Stomach (tissue), 9 donors: ENCODE measurements around the gene EID2B. TPM values are rescaled to one million over a fixed set of nuclear protein-coding genes. Genes with fewer than 3 reads are reported as not detected.

Source experiments
- DNase-seq, 2 donors: peaks; one replicate each; pipeline versions ENCODE4 v3.0.0 to v3.0.0-alpha.2; 2013 to 2019
- H3K27ac ChIP-seq, 5 donors: fragments of 200-600 bp in 4 of 5; sonication (generic) in 4 of 5; one replicate each; pipeline ENCODE4 v1.5.1; 2013 to 2019; ENCODE audit warnings: mild to moderate bottlenecking in 1 of 5, moderate library complexity in 1 of 5
- H3K27me3 ChIP-seq, 3 donors: fragments of 200-600 bp; sonication (generic); one replicate each; pipeline ENCODE4 v1.5.1; 2017 to 2019; ENCODE audit warnings: mixed run types in 1 of 3
- H3K36me3 ChIP-seq, 4 donors: fragments of 200-600 bp; sonication (generic); 1 replicate in 3 of 4; 2 replicates in 1 of 4; pipeline ENCODE4 v1.5.1; 2016 to 2019
- H3K4me1 ChIP-seq, 4 donors: fragments of 200-600 bp; sonication (generic); one replicate each; pipeline ENCODE4 v1.5.1; 2016 to 2019
- H3K4me3 ChIP-seq, 4 donors: fragments of 200-600 bp; sonication (generic) in 3 of 4; one replicate each; pipeline ENCODE4 v1.5.1; 2016 to 2019; ENCODE audit warnings: mild to moderate bottlenecking in 1 of 4
- H3K9me3 ChIP-seq, 4 donors: fragments of 200-600 bp; sonication (generic); one replicate each; pipeline ENCODE4 v1.5.1; 2016 to 2019
- EP300 ChIP-seq: sonication (generic); formaldehyde crosslinking; IDR thresholded peaks from one replicate; pipeline ENCODE4 v1.6.1; 2017; ENCODE audit warnings: antibody characterized with exemption
- POLR2A ChIP-seq, 4 donors: fragments of 450-650 bp; IDR thresholded peaks; one replicate each; pipeline ENCODE4 v1.6.1; 2016; ENCODE audit warnings: antibody characterized with exemption in 4 of 4, control low read depth in 2 of 4, mild to moderate bottlenecking in 1 of 4, moderate library complexity in 1 of 4
- POLR2AphosphoS5 ChIP-seq, 3 donors: sonication (generic); formaldehyde crosslinking; IDR thresholded peaks; one replicate each; pipeline ENCODE4 v1.6.1; 2016; ENCODE audit warnings: antibody characterized with exemption in 3 of 3
- WGBS, 5 donors: extraction: QIAGEN DNeasy Blood & Tissue Kit in 3 of 5; methylation state at CpG; one replicate each; pipeline versions ENCODE4 v1.1.5 to v1.1.7; 2013 to 2018; 5-methylcytosine and 5-hydroxymethylcytosine counted together
- intact Hi-C: fragments of 100-400 bp; cut with DNase I; formaldehyde crosslinking; loops from one replicate; pipeline ENCODE4 v1.15.1; 2023; ENCODE audit warnings: low total_unique reads
- polyA plus RNA-seq, 3 donors: library from polyadenylated mRNA; stranded (reverse); fragments of 200-250 nt; gene quantifications; one replicate each; pipeline ENCODE4 v1.2.3, GENCODE V29; 2013
- total RNA-seq, 5 donors: library from RNA; depleted of rRNA; stranded (reverse); fragments of >200 nt; gene quantifications; one replicate each; pipeline versions ENCODE4 v1.1.0 to v1.2.3, GENCODE V29; 2014 to 2016
- TF ChIP-seq, protein P1 (sequence below), 7 experiments: fragments of 450-650 bp in 4 of 7; fragments of 200-600 bp in 3 of 7; sonication (generic) in 3 of 7; IDR thresholded peaks; one replicate each; pipeline ENCODE4 v1.5.1; 2016 to 2019; ENCODE audit warnings: antibody characterized with exemption in 7 of 7, control low read depth in 2 of 7, mild to moderate bottlenecking in 1 of 7
- donor health status: healthy with polysubstance abuse.
- donor health status: Bipolar disorder and iron deficiency.
- donor health status: healthy.

EID2B gene
- total and polyA plus RNA-seq, 8 donors: 0.58 to 5.7 (median 1.2) TPM; not detected in 1

DNA sequence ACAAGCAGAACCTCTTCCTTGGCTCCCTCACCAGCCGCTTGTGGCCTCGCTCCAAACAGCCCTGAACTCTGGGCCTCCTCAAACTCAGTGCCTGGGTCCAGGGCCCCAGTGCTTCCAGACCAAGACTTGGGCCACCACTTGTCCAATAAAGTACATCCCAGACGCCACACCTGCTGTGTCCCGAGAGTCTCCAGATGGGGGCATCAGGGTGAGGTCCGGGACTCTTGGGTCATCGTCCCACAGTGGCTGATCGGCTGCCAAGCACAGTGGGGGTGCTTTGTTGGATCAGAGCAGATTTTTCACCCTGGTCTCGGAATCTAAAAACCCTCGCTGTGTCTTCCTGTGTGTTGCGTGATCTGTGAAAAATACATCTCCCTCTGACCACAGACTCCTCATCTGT is 42.9 kb downstream of the EID2B start:
- no peak overlapping the region for H3K4me3 ChIP-seq
- H3K27ac ChIP-seq: no peak overlapping the region
- intact Hi-C loops: no loop called here
- H3K27me3 ChIP-seq: no peaks in the 10 kb centered on the region
- peaks cover 49 to 77% (median 76%) of the 10 kb centered on the region in 4 donors for H3K36me3 ChIP-seq
- TF ChIP-seq, protein P1, sequence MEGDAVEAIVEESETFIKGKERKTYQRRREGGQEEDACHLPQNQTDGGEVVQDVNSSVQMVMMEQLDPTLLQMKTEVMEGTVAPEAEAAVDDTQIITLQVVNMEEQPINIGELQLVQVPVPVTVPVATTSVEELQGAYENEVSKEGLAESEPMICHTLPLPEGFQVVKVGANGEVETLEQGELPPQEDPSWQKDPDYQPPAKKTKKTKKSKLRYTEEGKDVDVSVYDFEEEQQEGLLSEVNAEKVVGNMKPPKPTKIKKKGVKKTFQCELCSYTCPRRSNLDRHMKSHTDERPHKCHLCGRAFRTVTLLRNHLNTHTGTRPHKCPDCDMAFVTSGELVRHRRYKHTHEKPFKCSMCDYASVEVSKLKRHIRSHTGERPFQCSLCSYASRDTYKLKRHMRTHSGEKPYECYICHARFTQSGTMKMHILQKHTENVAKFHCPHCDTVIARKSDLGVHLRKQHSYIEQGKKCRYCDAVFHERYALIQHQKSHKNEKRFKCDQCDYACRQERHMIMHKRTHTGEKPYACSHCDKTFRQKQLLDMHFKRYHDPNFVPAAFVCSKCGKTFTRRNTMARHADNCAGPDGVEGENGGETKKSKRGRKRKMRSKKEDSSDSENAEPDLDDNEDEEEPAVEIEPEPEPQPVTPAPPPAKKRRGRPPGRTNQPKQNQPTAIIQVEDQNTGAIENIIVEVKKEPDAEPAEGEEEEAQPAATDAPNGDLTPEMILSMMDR (IDR thresholded peaks at IDR 0.05): no peak
- TF ChIP-seq POLR2AphosphoS5 (IDR thresholded peaks at IDR 0.05) (no peak), POLR2A (IDR thresholded peaks at IDR 0.05) (no peak), EP300 (no peak)
- DNase-seq: no peak
- 70 to 81% (median 78%) methylated on average over 10 of the region's 10 CpGs for WGBS, 5 donors
- no peaks in the 10 kb centered on the region for H3K4me1 ChIP-seq
- H3K9me3 ChIP-seq: no peaks in the 10 kb centered on the region

DNA sequence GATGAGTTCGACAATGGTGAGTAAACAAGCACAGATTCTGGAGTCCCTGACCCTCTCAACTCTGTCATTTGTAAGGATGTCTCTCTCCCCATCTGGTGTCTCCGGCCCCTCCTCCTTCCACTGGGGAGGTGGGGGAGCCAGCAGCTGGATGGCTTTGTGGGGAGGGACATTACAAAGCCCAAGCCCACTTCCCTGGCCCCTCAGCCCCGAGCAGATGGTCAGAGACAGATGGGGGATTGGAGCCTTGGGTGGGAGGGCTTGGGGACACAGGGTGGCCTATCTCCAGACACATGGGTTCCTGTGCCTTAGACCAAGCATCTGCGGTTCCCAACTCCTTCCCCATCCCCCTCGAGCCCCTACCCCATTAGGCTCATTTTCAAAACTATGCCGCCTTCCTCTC is 49.5 kb downstream of the EID2B start:
- intact Hi-C loops: no loop called here
- H3K27ac ChIP-seq: no peak overlapping the region
- peaks cover 15 to 28% (median 21%) of the 10 kb centered on the region in 4 donors for H3K4me1 ChIP-seq
- H3K27me3 ChIP-seq: no peaks in the 10 kb centered on the region
- TF ChIP-seq POLR2A (IDR thresholded peaks at IDR 0.05) (no peak), POLR2AphosphoS5 (IDR thresholded peaks at IDR 0.05) (no peak), EP300 (no peak)
- TF ChIP-seq, protein P1 (IDR thresholded peaks at IDR 0.05): no peak
- H3K4me3 ChIP-seq: no peak overlapping the region
- DNase-seq: no peak
- 70 to 80% (median 76%) methylated on average over 6 of the region's 6 CpGs for WGBS, 5 donors
- H3K9me3 ChIP-seq: no peaks in the 10 kb centered on the region
- H3K36me3 ChIP-seq: peaks cover 22 to 56% (median 55%) of the 10 kb centered on the region in 4 donors

DNA sequence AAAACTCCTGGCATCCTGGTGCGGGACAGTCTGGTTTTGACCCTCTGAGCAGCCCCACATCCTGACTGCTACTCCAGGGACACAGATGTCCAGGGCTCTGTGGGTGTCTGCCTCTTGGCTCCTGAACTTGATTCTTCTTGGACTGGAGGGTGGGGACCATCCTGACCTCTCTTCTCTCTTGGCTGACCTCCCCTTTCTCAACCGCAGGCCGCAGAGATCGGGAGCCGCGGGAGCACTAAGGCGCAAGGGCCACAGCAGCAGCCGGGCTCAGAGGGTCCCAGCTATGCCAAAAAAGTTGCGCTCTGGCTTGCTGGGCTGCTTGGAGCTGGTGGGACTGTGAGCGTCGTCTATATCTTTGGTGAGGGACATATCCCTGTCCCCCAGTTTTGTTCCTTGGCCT is 51.0 kb downstream of the EID2B start:
- Histone ChIP-seq H3K36me3 (peaks cover 18 to 51% (median 46%) of the 10 kb centered on the region in 4 donors), H3K4me3 (peak overlapping the region; percentile 90 to 98 (median 93)), H3K27ac (peak overlapping the region in 1 of 5 donors; percentile 91), H3K4me1 (peaks cover 15 to 28% (median 21%) of the 10 kb centered on the region in 4 donors), H3K9me3 (no peaks in the 10 kb centered on the region), H3K27me3 (no peaks in the 10 kb centered on the region)
- 49 to 60% (median 51%) methylated on average over 6 to 11 of the region's 11 CpGs for WGBS, 5 donors
- TF ChIP-seq, protein P1 (IDR thresholded peaks at IDR 0.05): no peak
- no peak for TF ChIP-seq POLR2A (IDR thresholded peaks at IDR 0.05)
- intact Hi-C loops: no loop called here
- no peak for DNase-seq

DNA sequence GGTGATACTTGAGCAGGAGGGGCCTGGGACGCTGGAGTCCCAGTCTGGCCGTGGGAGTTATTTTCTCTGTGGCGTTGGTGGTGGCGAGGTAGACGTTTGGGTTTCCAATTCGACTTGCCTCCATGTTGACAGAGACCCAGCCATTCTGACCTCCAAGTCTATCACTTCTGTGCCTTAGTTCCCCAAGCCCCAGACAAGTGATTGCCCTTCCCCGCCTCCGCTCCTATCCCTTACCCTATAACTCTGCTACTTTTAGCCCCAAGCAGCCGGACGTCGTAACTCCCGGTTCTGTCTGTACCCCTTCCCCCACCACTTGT is 51.5 kb downstream of the EID2B start:
- TF ChIP-seq, protein P1 (IDR thresholded peaks at IDR 0.05): no peak
- no peak for TF ChIP-seq POLR2A (IDR thresholded peaks at IDR 0.05)
- TF ChIP-seq POLR2AphosphoS5 (IDR thresholded peaks at IDR 0.05): no peak
- no peak for TF ChIP-seq EP300
- WGBS, 5 donors: 0 to 2% (median 1%) methylated on average over 12 of the region's 12 CpGs
- no peaks in the 10 kb centered on the region for H3K9me3 ChIP-seq
- H3K27ac ChIP-seq: peak overlapping the region in 4 of 5 donors; percentile 80 to 91 (median 86)
- H3K27me3 ChIP-seq: no peaks in the 10 kb centered on the region
- peak overlapping the region; percentile 90 to 98 (median 93) for H3K4me3 ChIP-seq
- peaks cover 18 to 51% (median 46%) of the 10 kb centered on the region in 4 donors for H3K36me3 ChIP-seq
- intact Hi-C loops: no loop called here
- H3K4me1 ChIP-seq: peaks cover 15 to 28% (median 21%) of the 10 kb centered on the region in 4 donors
- no peak for DNase-seq

Other genes with a start within 250 kb of the EID2B start
- not detected for gene IFNL1, start 236.4 kb downstream of the EID2B start, total RNA-seq
- gene IFNL1, start 236.4 kb downstream of the EID2B start, polyA plus RNA-seq: not detected
- gene LRFN1, start 212.0 kb downstream of the EID2B start, total RNA-seq: 1 to 10 TPM in 1 of 5 donors, under 1 TPM in 3, not detected in 1; 0.18 to 2.3 (median 0.29) TPM
- 1 to 10 TPM in 1 of 3 donors, under 1 TPM in 2; 0.31 to 1.2 (median 0.80) TPM for gene LRFN1, start 212.0 kb downstream of the EID2B start, polyA plus RNA-seq
- 10 to 100 TPM in 2 of 5 donors, not detected in 3; 12.9 to 18.2 TPM for gene GMFG, start 196.8 kb downstream of the EID2B start, total RNA-seq
- gene GMFG, start 196.8 kb downstream of the EID2B start, polyA plus RNA-seq: 10 to 100 TPM; 31.6 to 69.8 (median 56.0) TPM
- gene SAMD4B, start 190.4 kb downstream of the EID2B start, total RNA-seq: 100 to 1,000 TPM in 2 of 5 donors, 10 to 100 TPM in 3; 52.1 to 136 (median 63.4) TPM
- 10 to 100 TPM; 49.9 to 76.9 (median 69.0) TPM for gene SAMD4B, start 190.4 kb downstream of the EID2B start, polyA plus RNA-seq
- gene PAF1, start 141.7 kb downstream of the EID2B start, total RNA-seq: 10 to 100 TPM in 3 of 5 donors, 1 to 10 TPM in 2; 7.0 to 77.2 (median 21.4) TPM
- gene PAF1, start 141.7 kb downstream of the EID2B start, polyA plus RNA-seq: 10 to 100 TPM; 31.7 to 49.0 (median 32.2) TPM
- 10 to 100 TPM in 4 of 5 donors, 1 to 10 TPM in 1; 6.4 to 91.0 (median 23.0) TPM for gene MED29, start 141.5 kb downstream of the EID2B start, total RNA-seq
- 10 to 100 TPM; 20.4 to 22.1 (median 20.5) TPM for gene MED29, start 141.5 kb downstream of the EID2B start, polyA plus RNA-seq
- 1,000 to 10,000 TPM in 1 of 5 donors, 100 to 1,000 TPM in 3, 10 to 100 TPM in 1; 26.1 to 1,667 (median 340) TPM for gene ZFP36, start 126.0 kb downstream of the EID2B start, total RNA-seq
- 100 to 1,000 TPM; 127 to 150 (median 136) TPM for gene ZFP36, start 126.0 kb downstream of the EID2B start, polyA plus RNA-seq
- 10 to 100 TPM in 2 of 5 donors, 1 to 10 TPM in 3; 1.4 to 20.2 (median 8.5) TPM for gene PLEKHG2, start 120.2 kb downstream of the EID2B start, total RNA-seq
- gene PLEKHG2, start 120.2 kb downstream of the EID2B start, polyA plus RNA-seq: 1 to 10 TPM; 4.6 to 6.3 (median 4.9) TPM
- 1,000 to 10,000 TPM in 3 of 5 donors, 100 to 1,000 TPM in 1, 10 to 100 TPM in 1; 69.0 to 2,451 (median 1,419) TPM for gene RPS16, start 96.9 kb downstream of the EID2B start, total RNA-seq
- 1,000 to 10,000 TPM; 3,264 to 4,294 (median 3,586) TPM for gene RPS16, start 96.9 kb downstream of the EID2B start, polyA plus RNA-seq
- 100 to 1,000 TPM in 3 of 5 donors, 10 to 100 TPM in 2; 61.7 to 127 (median 101) TPM for gene SUPT5H, start 87.3 kb downstream of the EID2B start, total RNA-seq
- gene SUPT5H, start 87.3 kb downstream of the EID2B start, polyA plus RNA-seq: 100 to 1,000 TPM in 2 of 3 donors, 10 to 100 TPM in 1; 97.2 to 121 (median 118) TPM
- 100 to 1,000 TPM in 1 of 5 donors, 10 to 100 TPM in 4; 35.0 to 106 (median 56.2) TPM for gene TIMM50, start 52.0 kb downstream of the EID2B start, total RNA-seq
- 10 to 100 TPM; 36.5 to 51.2 (median 49.7) TPM for gene TIMM50, start 52.0 kb downstream of the EID2B start, polyA plus RNA-seq
- not detected for gene DLL3, start 33.9 kb downstream of the EID2B start, total RNA-seq
- gene DLL3, start 33.9 kb downstream of the EID2B start, polyA plus RNA-seq: under 1 TPM in 1 of 3 donors, not detected in 2; 0.08 TPM
- gene SELENOV, start 17.7 kb downstream of the EID2B start, total RNA-seq: not detected
- not detected for gene SELENOV, start 17.7 kb downstream of the EID2B start, polyA plus RNA-seq
- 10 to 100 TPM in 1 of 5 donors, 1 to 10 TPM in 3, not detected in 1; 4.3 to 56.5 (median 6.1) TPM for gene EID2, start 7.3 kb upstream of the EID2B start, total RNA-seq
- 10 to 100 TPM in 2 of 3 donors, 1 to 10 TPM in 1; 8.7 to 12.5 (median 10.2) TPM for gene EID2, start 7.3 kb upstream of the EID2B start, polyA plus RNA-seq
- gene LGALS13, start 69.7 kb upstream of the EID2B start, total RNA-seq: not detected
- gene LGALS13, start 69.7 kb upstream of the EID2B start, polyA plus RNA-seq: not detected
- gene LGALS16, start 123.1 kb upstream of the EID2B start, total RNA-seq: not detected
- gene LGALS16, start 123.1 kb upstream of the EID2B start, polyA plus RNA-seq: not detected
- not detected for gene LGALS14, start 171.6 kb upstream of the EID2B start, total RNA-seq
- not detected for gene LGALS14, start 171.6 kb upstream of the EID2B start, polyA plus RNA-seq
- 1 to 10 TPM in 1 of 5 donors, not detected in 4; 2.8 TPM for gene CLC, start 205.2 kb upstream of the EID2B start, total RNA-seq
- 1 to 10 TPM in 1 of 3 donors, not detected in 2; 1.7 TPM for gene CLC, start 205.2 kb upstream of the EID2B start, polyA plus RNA-seq
- not detected for gene LEUTX, start 246.0 kb upstream of the EID2B start, total RNA-seq
- gene LEUTX, start 246.0 kb upstream of the EID2B start, polyA plus RNA-seq: not detected